ENCODE results near the gene NOD1.

The NOD1 gene

GRCh38 chr7:30470163-30470770 is 8.3 kb downstream of the NOD1 start:
- DNase-seq, result no peak

- DNase-seq, result no peak
These were observed 9.3 kb downstream of the NOD1 start for GRCh38 chr7:30469303-30469702.

GRCh38 chr7:30468791-30469190 is 9.8 kb downstream of the NOD1 start:
- DNase-seq, result no peak

GRCh38 chr7:30468041-30468440 is 10.5 kb downstream of the NOD1 start:
- DNase-seq, result no peak

- DNase-seq, result no peak
These were observed 11.3 kb downstream of the NOD1 start for GRCh38 chr7:30467271-30467670.

- no peak for DNase-seq
These were observed 12.3 kb downstream of the NOD1 start for GRCh38 chr7:30466266-30466665.

- DNase-seq, result no peak
These were observed 12.8 kb downstream of the NOD1 start for GRCh38 chr7:30465811-30466180.

- no peak for DNase-seq
These were observed 13.4 kb downstream of the NOD1 start for GRCh38 chr7:30465046-30465810.

- DNase-seq, result no peak
These were observed 14.3 kb downstream of the NOD1 start for GRCh38 chr7:30464231-30464671.

- no peak for DNase-seq
These were observed 15.0 kb downstream of the NOD1 start for GRCh38 chr7:30463405-30464145.

- no peak for DNase-seq
These were observed 16.4 kb downstream of the NOD1 start for GRCh38 chr7:30462179-30462578.

GRCh38 chr7:30460246-30460633 is 18.3 kb downstream of the NOD1 start:
- DNase-seq, result no peak

GRCh38 chr7:30459591-30460245 is 18.9 kb downstream of the NOD1 start:
- no peak for DNase-seq

- no peak for DNase-seq
These were observed 20.3 kb downstream of the NOD1 start for GRCh38 chr7:30458311-30458710.

GRCh38 chr7:30453921-30454320 is 24.7 kb downstream of the NOD1 start:
- DNase-seq, result no peak

GRCh38 chr7:30453016-30453415 is 25.6 kb downstream of the NOD1 start:
- DNase-seq, result no peak

GRCh38 chr7:30452280-30452930 is 26.2 kb downstream of the NOD1 start:
- no peak for DNase-seq

GRCh38 chr7:30451539-30452279 is 26.9 kb downstream of the NOD1 start:
- DNase-seq, result no peak

- no peak for DNase-seq
These were observed 27.5 kb downstream of the NOD1 start for GRCh38 chr7:30450983-30451497.

GRCh38 chr7:30450240-30450982 is 28.2 kb downstream of the NOD1 start:
- no peak for DNase-seq
